ENCODE results near the gene PLXNA2. TPM values are rescaled to one million over a fixed set of nuclear protein-coding genes. Genes with fewer than 3 reads are reported as not detected.

Gene PLXNA2
- total and polyA plus RNA-seq, 2 of the 4 experiments (the other 2 are of a cell fraction): 0.72 to 1.1 TPM

- DNase-seq: no peak
- Histone ChIP-seq H3K4ac (ENCODE audit: low read depth, low read length) (no peak overlapping the region), H3K9ac (ENCODE audit: low read depth, low read length) (no peak overlapping the region), H2BK120ac (ENCODE audit: low read depth, low read length) (no peak overlapping the region), H2AFZ (replicated peaks; ENCODE audit: low read length, poor library complexity) (no peak overlapping the region), H3K36me3 (ENCODE audit: control insufficient read depth, insufficient read depth, low read length) (no peaks in the 10 kb centered on the region), H3K9me3 (ENCODE audit: control insufficient read depth, insufficient read depth, low read length) (no peaks in the 10 kb centered on the region), H2AK5ac (ENCODE audit: low read depth, low read length) (no peak overlapping the region), H3K79me1 (ENCODE audit: low read depth in 1 of 2, low read length in 2 of 2) (no peaks in the 10 kb centered on the region), H3K9me1 (ENCODE audit: insufficient read depth, low read length) (no peaks in the 10 kb centered on the region; the same call in 1 of the 2 replicates), H3K27me3 (ENCODE audit: control insufficient read depth, insufficient read depth, low read length) (no peaks in the 10 kb centered on the region), H4K8ac (ENCODE audit: low read depth in 2 of 2, low read length in 2 of 2) (no peak overlapping the region), H4K20me1 (ENCODE audit: insufficient read depth, low read length) (no peaks in the 10 kb centered on the region), H3K14ac (replicated peaks; ENCODE audit: low read depth, low read length) (no peak overlapping the region), H4K5ac (ENCODE audit: low read depth, low read length) (no peak overlapping the region), H2BK15ac (ENCODE audit: low read depth, low read length) (no peak overlapping the region), H3K4me2 (ENCODE audit: low read depth, low read length) (no peak overlapping the region), H2BK5ac (ENCODE audit: low read depth, low read length, poor library complexity, severe bottlenecking) (no peak overlapping the region), H2BK20ac (ENCODE audit: low read depth, low read length) (no peak overlapping the region), H3K23ac (ENCODE audit: low read depth, low read length) (no peak overlapping the region), H3K4me3 (ENCODE audit: insufficient read depth, low read depth, low read length) (no peak overlapping the region), H2AK9ac (replicated peaks; ENCODE audit: low read depth, low read length, poor library complexity) (no peak overlapping the region), H3K27ac (ENCODE audit: insufficient read depth, low read length) (no peak overlapping the region), H3K56ac (ENCODE audit: extremely low read depth, insufficient read depth, low read length) (no peak overlapping the region), H3K18ac (ENCODE audit: low read depth, low read length) (no peak overlapping the region), H3K4me1 (ENCODE audit: control insufficient read depth, insufficient read depth, low read length) (no peaks in the 10 kb centered on the region), H4K91ac (ENCODE audit: insufficient read depth, low read depth, low read length) (no peak overlapping the region)
- TF ChIP-seq SMC3 (IDR thresholded peaks at IDR 0.05; ENCODE audit: low read depth, low read length) (no peak), ELK1 (IDR thresholded peaks at IDR 0.05; ENCODE audit: borderline replicate concordance, low read depth, low read length) (no peak), MAZ (IDR thresholded peaks at IDR 0.05; ENCODE audit: borderline replicate concordance, low read depth, low read length) (no peak), MAFK (IDR thresholded peaks at IDR 0.05; ENCODE audit: low read depth, low read length) (no peak), BHLHE40 (IDR thresholded peaks at IDR 0.05; ENCODE audit: low read depth, low read length) (no peak), RFX5 (IDR thresholded peaks at IDR 0.05; ENCODE audit: low read depth, low read length) (no peak)
- WGBS, 2 experiments (ENCODE audit: extremely low coverage in 2 of 2, insufficient read length in 1 of 2): 86% methylated on average over 2 of the region's 9 CpGs; no CpG with 5 or more reads in 1 of the 2 experiments
- intact Hi-C loops (cut with micrococcal nuclease): no loop called here
- no peak for ATAC-seq (ENCODE audit: low read depth)
- no TSS peak for BruUV-seq (replicated peaks)
- dilution Hi-C loops (cut with HindIII; ENCODE audit: low sequenced_read_pairs, unreplicated experiment): no loop called here
- in situ Hi-C loops (cut with MboI; ENCODE audit: low sequenced_read_pairs): no loop called here
- ChIA-PET POLR2A (ENCODE audit: unreplicated experiment) (no interaction called here), CTCF (no interaction called here)
Measured at GRCh38 chr1:208151728-208152598, 92.2 kb downstream of the PLXNA2 start.
